Keratinocyte (primary cell): ENCODE data around the gene ADAMTSL1. TPM values are rescaled to one million over a fixed set of nuclear protein-coding genes. Genes with fewer than 3 reads are reported as not detected.

Experiments used
- DNase-seq: peaks from one replicate; pipeline ENCODE4 v3.0.0-alpha.2; 2011; ENCODE audit warnings: low read depth, missing footprints, low spot score
- FAIRE-seq: peaks from 2 replicates; lab custom pipeline; 2011; peaks lifted over from hg19 to GRCh38; lab: Jason Lieb, UNC
- H2AFZ ChIP-seq: 2 replicates; pipeline ENCODE4 v1.6.0; 2012; ENCODE audit warnings: low read length, control low read depth, inconsistent platforms; ENCODE audit not compliant: control insufficient read depth
- H3K27ac ChIP-seq: 2 replicates; pipeline ENCODE4 v1.5.1; 2011; ENCODE audit warnings: low read length; ENCODE audit not compliant: control insufficient read depth, insufficient read depth
- H3K27me3 ChIP-seq: 3 replicates; pipeline ENCODE4 v1.6.0; 2011; ENCODE audit warnings: low read length; ENCODE audit not compliant: control insufficient read depth, insufficient read depth; ENCODE audit errors: extremely low read depth
- H3K36me3 ChIP-seq, 2 experiments: 2 replicates in 1 of 2; 3 replicates in 1 of 2; pipeline ENCODE4 v1.5.1; 2011; ENCODE audit warnings: low read length in 2 of 2, mild to moderate bottlenecking in 1 of 2; ENCODE audit not compliant: control insufficient read depth in 2 of 2, insufficient read depth in 2 of 2; ENCODE audit errors: extremely low read depth in 1 of 2
- H3K4me1 ChIP-seq: 3 replicates; pipeline ENCODE4 v1.5.1; 2011; ENCODE audit warnings: low read length; ENCODE audit not compliant: control insufficient read depth, insufficient read depth; ENCODE audit errors: extremely low read depth
- H3K4me2 ChIP-seq: 3 replicates; pipeline ENCODE4 v1.6.0; 2011; ENCODE audit warnings: low read depth, low read length; ENCODE audit not compliant: control insufficient read depth, insufficient read depth; ENCODE audit errors: extremely low read depth
- H3K4me3 ChIP-seq, 3 experiments: fragments of 200-600 bp in 1 of 3; sonication (generic) in 1 of 3; 2 replicates in 2 of 3; 3 replicates in 1 of 3; pipeline ENCODE4 v1.5.1; 2011 to 2016; ENCODE audit warnings: low read length in 3 of 3, mild to moderate bottlenecking in 3 of 3, control low read depth in 2 of 3, inconsistent platforms in 1 of 3, low read depth in 1 of 3, mixed read lengths in 1 of 3, mixed run types in 1 of 3, moderate library complexity in 1 of 3; ENCODE audit not compliant: control insufficient read depth in 2 of 3, insufficient read depth in 2 of 3; ENCODE audit errors: extremely low read depth in 1 of 3
- H3K79me2 ChIP-seq: 2 replicates; pipeline ENCODE4 v1.6.0; 2012; ENCODE audit warnings: low read length; ENCODE audit not compliant: control insufficient read depth, insufficient read depth
- H3K9ac ChIP-seq: 3 replicates; pipeline ENCODE4 v1.6.0; 2011; ENCODE audit warnings: low read length; ENCODE audit not compliant: control insufficient read depth, insufficient read depth; ENCODE audit errors: extremely low read depth
- H3K9me1 ChIP-seq: 3 replicates; pipeline ENCODE4 v1.6.0; 2011; ENCODE audit warnings: low read length; ENCODE audit not compliant: control insufficient read depth, insufficient read depth; ENCODE audit errors: extremely low read depth
- H3K9me3 ChIP-seq: 2 replicates; pipeline ENCODE4 v1.5.1; 2012; ENCODE audit warnings: low read depth, low read length; ENCODE audit not compliant: control insufficient read depth
- H4K20me1 ChIP-seq: 3 replicates; pipeline ENCODE4 v1.6.0; 2011; ENCODE audit warnings: low read length; ENCODE audit not compliant: control insufficient read depth, insufficient read depth; ENCODE audit errors: extremely low read depth
- CTCF ChIP-seq, 3 experiments: IDR thresholded peaks in 1 of 3; conservative IDR thresholded peaks in 1 of 3; optimal IDR thresholded peaks in 1 of 3; 2 replicates in 2 of 3; 3 replicates in 1 of 3; pipeline versions ENCODE3 to v1.5.1; 2011; ENCODE audit warnings: low read length in 3 of 3, mild to moderate bottlenecking in 3 of 3, moderate library complexity in 2 of 3, control low read depth in 1 of 3, inconsistent platforms in 1 of 3; ENCODE audit not compliant: insufficient read depth in 2 of 3; ENCODE audit errors: extremely low read depth in 1 of 3
- EZH2 ChIP-seq: IDR thresholded peaks from one replicate; pipeline ENCODE4 v1.6.1; 2012; ENCODE audit warnings: inconsistent platforms, mild to moderate bottlenecking, low read length, moderate library complexity
- dilution Hi-C: fragments of 300-500 bp; cut with MboI; formaldehyde crosslinking; loops from one replicate; pipeline ENCODE4 v1.7.0; 2020; ENCODE audit warnings: low sequenced_read_pairs; ENCODE audit not compliant: extremely low pct_ligation_motif_present
- polyA plus RNA-seq, 5 experiments: library from polyadenylated mRNA; depleted of rRNA in 3 of 5; stranded (reverse) in 3 of 5; stranded (forward) in 1 of 5; unstranded in 1 of 5; fragments of >200 nt; gene quantifications; 1 replicate in 1 of 5; 2 replicates in 3 of 5; 3 replicates in 1 of 5; pipeline versions ENCODE4 v1.2.1 to v1.2.3, GENCODE V29; 2011 to 2012; ENCODE audit warnings: missing spikeins in 2 of 5, low read depth in 1 of 5, low replicate concordance in 1 of 5

ADAMTSL1 gene
- polyA plus RNA-seq, 1 donor (not counting 4 experiments of a cell fraction or from before 2014, with no cell fraction given) = 1.1 TPM

GRCh38 chr9:18614651-18615050 is 140.7 kb downstream of the ADAMTSL1 start:
- dilution Hi-C loops = no loop called here
- H3K4me3 ChIP-seq = no peak overlapping the region

GRCh38 chr9:18616976-18617375 is 143.0 kb downstream of the ADAMTSL1 start:
- Histone ChIP-seq H3K9ac (no peak overlapping the region), H3K4me2 (no peak overlapping the region), H3K36me3 (no peaks in the 10 kb centered on the region), H3K9me3 (no peaks in the 10 kb centered on the region), H3K4me3 (no peak overlapping the region), H3K9me1 (no peaks in the 10 kb centered on the region), H3K79me2 (no peaks in the 10 kb centered on the region), H4K20me1 (no peaks in the 10 kb centered on the region), H3K4me1 (no peaks in the 10 kb centered on the region), H3K27me3 (no peaks in the 10 kb centered on the region), H3K27ac (no peak overlapping the region), H2AFZ (no peak overlapping the region)
- dilution Hi-C loops = no loop called here
- TF ChIP-seq EZH2 = no peak
- no peak for TF ChIP-seq CTCF (optimal IDR thresholded peaks at IDR 0.05 in 1 of 3, IDR thresholded peaks at IDR 0.05 in 1 of 3, conservative IDR thresholded peaks at IDR 0.05 in 1 of 3; ENCODE audit: extremely low read depth in 1 of 3, insufficient read depth in 2 of 3, low read length in 3 of 3)
- FAIRE-seq (peak; percentile 9), DNase-seq (no peak)

More at GRCh38 chr9:18614651-18615050, 140.7 kb downstream of the ADAMTSL1 start:
- FAIRE-seq (no peak), DNase-seq (no peak)
- Histone ChIP-seq H3K4me1 (no peaks in the 10 kb centered on the region), H4K20me1 (no peaks in the 10 kb centered on the region), H3K9ac (no peak overlapping the region), H3K27me3 (no peaks in the 10 kb centered on the region), H3K27ac (no peak overlapping the region), H2AFZ (no peak overlapping the region), H3K9me3 (no peaks in the 10 kb centered on the region), H3K9me1 (no peaks in the 10 kb centered on the region), H3K36me3 (no peaks in the 10 kb centered on the region), H3K4me2 (no peak overlapping the region), H3K79me2 (no peaks in the 10 kb centered on the region)
- no peak for TF ChIP-seq EZH2
- no peak for TF ChIP-seq CTCF (optimal IDR thresholded peaks at IDR 0.05 in 1 of 3, IDR thresholded peaks at IDR 0.05 in 1 of 3, conservative IDR thresholded peaks at IDR 0.05 in 1 of 3; ENCODE audit: extremely low read depth in 1 of 3, insufficient read depth in 2 of 3, low read length in 3 of 3)
